ENCODE data around the gene ZC3HAV1. TPM values are rescaled to one million over a fixed set of nuclear protein-coding genes. Genes with fewer than 3 reads are reported as not detected.
A peak's percentile ranks its signal among the peaks of the same experiment; 100 is the strongest.

Gene ZC3HAV1
- total and polyA plus RNA-seq, 9 of the 15 experiments (the other 6 are each of a cell fraction or from before 2014, with no cell fraction given), result 11.9 to 40.5 (median 23.9) TPM

GRCh38 chr7:139111811-139112301, 2.3 kb upstream of the ZC3HAV1 start (continued):
- peak; percentile 96 for TF ChIP-seq ZBTB40 (IDR thresholded peaks at IDR 0.05)
- no peak for TF ChIP-seq ZBTB40 (CRISPR knock-in tag; IDR thresholded peaks at IDR 0.05)
- TF ChIP-seq KDM1A (IDR thresholded peaks at IDR 0.05), result no peak
- TF ChIP-seq NR2F6 (CRISPR knock-in tag; IDR thresholded peaks at IDR 0.05), result no peak
- TF ChIP-seq SUPT5H (IDR thresholded peaks at IDR 0.05), result peak; percentile 41; the same call in 1 of the 2 replicates
- TF ChIP-seq, protein P1, sequence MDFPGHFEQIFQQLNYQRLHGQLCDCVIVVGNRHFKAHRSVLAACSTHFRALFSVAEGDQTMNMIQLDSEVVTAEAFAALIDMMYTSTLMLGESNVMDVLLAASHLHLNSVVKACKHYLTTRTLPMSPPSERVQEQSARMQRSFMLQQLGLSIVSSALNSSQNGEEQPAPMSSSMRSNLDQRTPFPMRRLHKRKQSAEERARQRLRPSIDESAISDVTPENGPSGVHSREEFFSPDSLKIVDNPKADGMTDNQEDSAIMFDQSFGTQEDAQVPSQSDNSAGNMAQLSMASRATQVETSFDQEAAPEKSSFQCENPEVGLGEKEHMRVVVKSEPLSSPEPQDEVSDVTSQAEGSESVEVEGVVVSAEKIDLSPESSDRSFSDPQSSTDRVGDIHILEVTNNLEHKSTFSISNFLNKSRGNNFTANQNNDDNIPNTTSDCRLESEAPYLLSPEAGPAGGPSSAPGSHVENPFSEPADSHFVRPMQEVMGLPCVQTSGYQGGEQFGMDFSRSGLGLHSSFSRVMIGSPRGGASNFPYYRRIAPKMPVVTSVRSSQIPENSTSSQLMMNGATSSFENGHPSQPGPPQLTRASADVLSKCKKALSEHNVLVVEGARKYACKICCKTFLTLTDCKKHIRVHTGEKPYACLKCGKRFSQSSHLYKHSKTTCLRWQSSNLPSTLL (IDR thresholded peaks at IDR 0.05), result peak; percentile 84
- TF ChIP-seq POLR2B (IDR thresholded peaks at IDR 0.05; ENCODE audit: low read depth, partially characterized antibody), result peak; percentile 53
- TF ChIP-seq KLF13 (tag; IDR thresholded peaks at IDR 0.05; ENCODE audit: borderline replicate concordance, low read depth), result no peak
- peak; percentile 33; the same call in 1 of the 2 replicates for TF ChIP-seq HCFC1 (IDR thresholded peaks at IDR 0.05; ENCODE audit: low read depth, low read length)
- TF ChIP-seq ZNF583 (CRISPR knock-in tag; IDR thresholded peaks at IDR 0.05), result 0 out of 2 replicates have a peak, but pooled peaks have one; percentile 39
- no peak for TF ChIP-seq TFE3 (CRISPR knock-in tag; IDR thresholded peaks at IDR 0.05)
- no peak for TF ChIP-seq HMG20A (CRISPR knock-in tag; conservative IDR thresholded peaks at IDR 0.05)
- peak; percentile 99 for TF ChIP-seq NCOA1 (IDR thresholded peaks at IDR 0.05; ENCODE audit: low read depth)
- peak; percentile 97 for TF ChIP-seq HBP1 (CRISPR knock-in tag; IDR thresholded peaks at IDR 0.05)
- 0 out of 2 replicates have a peak, but pooled peaks have one; percentile 28 for TF ChIP-seq ELF2 (CRISPR knock-in tag; IDR thresholded peaks at IDR 0.05)

Measured in K562 (cell line).